Adipose tissue (tissue), 3 donors: ENCODE data around the gene TTC34. TPM values are rescaled to one million over a fixed set of nuclear protein-coding genes. Genes with fewer than 3 reads are reported as not detected.
"Not testable (repeated sequence)": the region's sequence is repeated elsewhere in the genome, so short reads cannot be mapped to it uniquely, and the experiment has no call there.

Experiments
- H3K27ac ChIP-seq: one replicate; pipeline ENCODE4 v1.5.1; 2013; ENCODE audit warnings: low read depth, low read length
- WGBS, 3 donors: extraction: QIAGEN DNeasy Blood & Tissue Kit; methylation state at CpG; one replicate each; pipeline ENCODE4 v1.1.7; 2013; 5-methylcytosine and 5-hydroxymethylcytosine counted together
- polyA plus RNA-seq, 3 donors: library from polyadenylated mRNA; stranded (reverse); fragments of 200-250 nt; gene quantifications; one replicate each; pipeline ENCODE4 v1.2.3, GENCODE V29; 2013
- donor health status: healthy with polysubstance abuse.
- donor health status: Bipolar disorder and iron deficiency.
- donor health status: healthy.

The TTC34 gene
- polyA plus RNA-seq, 3 donors: 0.15 to 0.22 (median 0.16) TPM

DNA sequence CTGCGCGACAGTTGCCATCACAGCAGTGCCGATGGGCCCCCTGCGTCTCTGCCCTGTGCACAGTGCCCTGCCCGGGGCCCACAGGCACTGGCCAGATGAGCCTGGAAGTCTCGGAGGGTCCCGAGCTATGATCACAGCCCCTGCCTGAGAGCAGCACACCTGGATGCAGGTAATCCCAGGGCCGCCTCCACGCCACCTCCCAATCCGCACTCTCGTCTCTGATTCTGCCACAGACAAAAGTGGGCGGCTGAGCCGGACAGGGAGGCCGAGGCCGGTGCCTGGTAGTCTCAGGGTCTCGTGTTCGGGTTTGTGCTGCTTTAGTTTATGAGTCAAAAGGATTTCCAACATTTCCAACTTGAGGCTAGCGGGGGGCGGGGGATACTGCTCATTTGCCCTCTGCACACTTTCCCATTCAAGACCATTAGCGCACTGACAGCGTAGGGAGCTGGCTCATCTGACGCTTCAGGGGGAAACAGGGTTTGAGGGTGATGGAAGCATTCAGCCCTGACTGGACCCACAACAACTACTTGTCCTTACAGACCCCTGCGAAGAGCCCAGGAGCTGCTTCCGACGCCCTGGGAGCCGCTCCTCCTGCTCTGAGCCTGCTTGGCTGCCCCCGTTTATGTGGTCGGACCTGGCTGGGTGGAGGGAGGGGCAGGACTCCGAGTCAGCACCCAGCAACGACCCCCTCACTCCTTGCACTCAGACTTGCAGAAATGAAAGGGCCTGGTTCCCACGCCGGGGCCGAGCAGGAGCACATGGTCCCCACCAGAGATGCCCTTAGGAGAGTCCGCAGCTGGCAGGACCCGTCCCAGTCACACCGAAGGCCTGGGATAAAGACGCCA lies 1.8 kb upstream of the TTC34 start:
- WGBS, 3 donors: 80 to 86% (median 84%) methylated on average over 37 of the region's 37 CpGs

GRCh38 chr1:2802421-2802961 lies 998 bp upstream of the TTC34 start:
- no peak overlapping the region for H3K27ac ChIP-seq
- 77 to 84% (median 77%) methylated on average over 10 of the region's 10 CpGs for WGBS, 3 donors

More for the DNA sequence above, 1.8 kb upstream of the TTC34 start:
- no peak overlapping the region for H3K27ac ChIP-seq

DNA sequence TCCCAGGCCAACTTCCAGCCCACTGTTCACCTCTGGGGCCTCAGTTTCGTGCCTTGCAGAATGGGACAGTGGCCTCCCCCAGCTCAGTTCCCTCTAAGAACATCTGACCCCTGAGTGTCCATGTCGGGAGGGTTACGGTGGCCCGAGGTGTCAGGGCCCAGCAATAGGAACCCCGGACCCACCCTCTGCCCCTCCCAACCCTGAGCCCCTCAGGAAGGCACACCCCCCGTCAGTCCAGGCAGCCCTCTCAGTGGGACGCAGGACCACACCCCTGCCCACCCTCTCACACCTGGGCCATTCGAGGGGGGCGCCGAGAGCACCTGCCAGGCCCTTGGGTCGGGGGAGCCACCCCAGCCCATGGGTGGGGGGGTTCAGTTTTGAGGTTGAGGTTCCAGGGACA lies 447 bp downstream of the TTC34 start:
- no peak overlapping the region for H3K27ac ChIP-seq
- WGBS, 3 donors: 69 to 76% (median 73%) methylated on average over 11 of the region's 11 CpGs

- no peak overlapping the region for H3K27ac ChIP-seq
- 74 to 79% (median 75%) methylated on average over 8 to 12 of the region's 12 CpGs for WGBS, 3 donors
Measured at GRCh38 chr1:2800664-2801045, 838 bp downstream of the TTC34 start.

GRCh38 chr1:2799811-2800663 lies 1.5 kb downstream of the TTC34 start:
- no peak overlapping the region for H3K27ac ChIP-seq
- WGBS, 3 donors: 82 to 89% (median 85%) methylated on average over 43 to 49 of the region's 49 CpGs

- not testable (repeated sequence) for H3K27ac ChIP-seq
- 95 to 98% (median 96%) methylated on average over 7 of the region's 7 CpGs for WGBS, 3 donors
Measured at GRCh38 chr1:2798958-2799357, 2.5 kb downstream of the TTC34 start.

DNA sequence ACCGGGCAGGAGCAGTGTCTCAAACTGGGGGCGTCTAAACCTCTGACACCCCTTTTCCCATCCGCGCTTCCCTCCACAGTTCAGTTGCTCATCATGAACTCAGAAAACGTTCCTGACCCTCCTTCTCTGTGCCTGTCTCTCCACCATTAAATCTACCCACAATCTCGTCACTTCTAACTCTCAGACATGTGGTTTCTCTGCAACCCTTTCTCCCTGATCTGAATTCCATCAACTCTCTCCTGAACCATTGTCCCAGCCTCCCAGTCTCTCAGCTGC lies 3.8 kb downstream of the TTC34 start:
- 54 to 61% (median 61%) methylated on average over 6 of the region's 6 CpGs for WGBS, 3 donors
- H3K27ac ChIP-seq: no peak overlapping the region

- WGBS, 3 donors: 45 to 50% (median 47%) methylated on average over 19 of the region's 19 CpGs
- H3K27ac ChIP-seq: no peak overlapping the region
Measured at GRCh38 chr1:2796890-2797740, 4.4 kb downstream of the TTC34 start.

DNA sequence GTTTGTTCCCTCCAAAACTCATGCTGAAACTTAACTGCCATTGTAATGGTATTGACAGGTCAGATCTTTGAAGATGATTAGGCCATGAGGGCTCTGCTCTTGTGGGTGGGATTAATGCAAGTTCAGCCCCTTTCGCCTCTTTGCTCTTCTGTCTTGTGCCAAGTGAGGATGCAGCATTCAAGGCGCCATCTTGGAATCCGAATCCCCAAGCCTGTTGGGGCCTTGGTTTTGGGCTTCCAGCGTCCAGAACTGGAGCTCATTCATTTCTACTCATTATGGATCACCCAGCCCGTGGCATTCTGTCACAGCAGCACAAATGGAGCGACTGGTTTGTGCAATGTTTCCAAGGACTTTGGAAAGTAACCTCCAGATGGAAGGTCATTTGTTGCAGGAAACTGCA lies 5.6 kb downstream of the TTC34 start:
- H3K27ac ChIP-seq: no peak overlapping the region
- 71 to 85% (median 79%) methylated on average over 6 of the region's 6 CpGs for WGBS, 3 donors

DNA sequence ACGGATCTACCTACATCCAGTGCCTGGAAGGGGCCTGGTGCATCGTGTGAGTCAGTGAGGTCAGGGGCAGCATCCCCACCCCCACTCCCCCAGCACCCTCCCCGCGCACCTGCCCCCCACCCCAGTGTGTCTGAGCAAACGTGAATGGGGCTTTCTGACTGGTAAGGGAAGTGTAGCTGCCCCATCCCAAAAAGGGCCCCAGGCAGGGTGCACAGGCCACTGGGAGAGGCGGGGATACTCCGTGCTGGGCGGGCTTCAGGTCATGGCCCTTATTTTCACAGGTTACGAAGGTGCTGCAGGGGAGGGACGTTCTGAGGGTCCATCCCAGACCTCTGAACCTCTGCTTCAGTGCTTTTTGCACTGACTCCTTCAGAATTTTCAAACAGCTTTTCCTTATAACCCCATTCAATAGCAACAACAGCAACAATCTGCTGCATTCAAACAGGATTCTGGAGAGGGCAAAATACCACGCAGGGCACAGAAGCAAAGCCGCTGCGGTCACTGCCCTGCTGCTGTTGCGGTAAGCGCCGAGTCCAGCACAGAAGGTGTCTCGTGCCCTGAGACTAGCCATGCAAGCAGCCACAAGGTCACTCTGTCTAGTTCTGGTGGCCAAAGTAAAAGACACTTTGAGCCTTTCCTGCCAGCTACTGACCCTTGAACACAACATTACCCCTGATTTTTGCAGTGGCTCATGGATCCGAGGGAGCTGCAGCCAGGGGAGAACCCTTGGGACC lies 10.3 kb downstream of the TTC34 start:
- 59 to 70% (median 67%) methylated on average over 18 of the region's 18 CpGs for WGBS, 3 donors
- no peak overlapping the region for H3K27ac ChIP-seq

GRCh38 chr1:2789986-2790581 lies 11.4 kb downstream of the TTC34 start:
- H3K27ac ChIP-seq: no peak overlapping the region
- 14 to 19% (median 17%) methylated on average over 47 to 58 of the region's 58 CpGs for WGBS, 3 donors

DNA sequence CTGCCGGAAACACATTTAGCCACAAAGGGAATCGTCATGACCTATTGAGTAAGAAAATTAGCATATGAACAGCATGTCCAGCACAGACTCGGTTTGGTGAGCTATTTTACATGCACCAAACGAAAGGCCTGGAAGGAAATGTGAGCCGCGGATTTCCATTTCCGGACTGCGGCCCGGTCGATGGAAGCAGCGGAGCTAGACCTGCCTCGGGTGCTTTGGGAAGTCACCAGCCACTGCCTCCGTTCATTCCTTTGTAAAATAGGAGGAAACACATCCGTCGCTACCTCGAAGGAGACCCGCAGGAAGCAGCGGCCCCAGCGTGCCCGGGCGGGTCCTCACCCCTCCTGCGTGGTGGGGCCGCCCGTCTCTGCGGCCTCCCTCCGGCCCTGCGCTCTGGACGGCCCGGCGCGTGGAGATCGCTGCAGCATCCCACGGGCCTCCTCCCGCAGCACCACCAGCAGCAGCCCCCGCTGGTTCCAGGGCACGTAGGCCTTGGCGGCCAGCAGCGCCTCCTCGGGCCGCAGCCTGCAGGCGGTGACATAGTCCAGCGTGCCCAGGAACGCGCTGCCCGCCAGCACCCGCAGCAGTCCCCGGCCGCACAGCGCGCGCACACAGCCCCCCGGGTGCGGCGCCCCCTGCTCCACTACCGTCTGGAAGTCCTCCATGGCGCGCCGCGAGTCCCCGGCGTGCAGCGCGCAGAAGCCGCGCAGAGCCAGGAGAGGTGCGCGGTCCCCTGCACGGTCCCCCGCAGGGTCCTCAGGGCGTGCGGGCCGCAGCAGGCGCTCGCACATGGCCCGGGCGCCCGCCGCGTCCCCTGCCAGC lies 12.1 kb downstream of the TTC34 start:
- WGBS, 3 donors: 4 to 5% (median 4%) methylated on average over 75 to 79 of the region's 79 CpGs
- H3K27ac ChIP-seq: no peak overlapping the region

GRCh38 chr1:2788506-2789163 lies 12.9 kb downstream of the TTC34 start:
- WGBS, 3 donors: 43 to 59% (median 52%) methylated on average over 19 of the region's 19 CpGs
- no peak overlapping the region for H3K27ac ChIP-seq

DNA sequence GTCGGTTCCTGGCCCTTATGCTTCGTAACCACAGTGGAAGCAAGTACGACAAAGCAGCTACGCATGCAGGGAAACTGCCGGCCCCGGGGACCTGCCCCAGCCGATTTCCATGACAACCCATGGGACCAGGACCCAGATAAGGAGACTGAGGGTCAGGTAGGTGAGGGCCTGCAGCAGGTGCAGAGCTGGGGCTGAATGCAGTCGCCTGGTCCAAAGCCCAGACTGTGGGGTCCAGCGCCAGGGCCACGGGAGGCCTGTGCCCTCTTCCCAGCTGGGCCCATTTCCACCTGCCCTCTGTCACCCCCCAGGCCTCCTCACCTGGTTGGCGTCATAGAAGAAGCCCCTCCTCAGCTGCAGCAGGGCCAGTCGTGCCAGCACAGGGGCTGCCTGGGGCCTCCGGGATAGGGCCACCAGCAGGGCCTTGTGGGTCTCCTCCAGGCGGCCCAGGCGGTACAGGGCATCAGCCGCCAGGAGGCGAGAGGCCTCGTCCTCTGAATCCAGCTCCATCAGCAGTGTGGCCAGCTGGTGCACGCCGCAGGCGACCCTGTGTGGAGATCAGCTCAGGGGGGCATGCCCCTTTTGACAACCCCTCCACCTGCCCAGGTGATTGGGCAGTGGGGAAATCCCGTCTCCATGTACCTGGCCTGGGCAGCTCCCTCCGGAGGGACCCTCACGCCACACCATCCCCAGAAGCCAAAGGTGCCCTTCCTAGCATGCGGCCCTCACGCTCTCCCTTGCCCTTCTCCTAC lies 14.2 kb downstream of the TTC34 start:
- no peak overlapping the region for H3K27ac ChIP-seq
- 49 to 81% (median 74%) methylated on average over 26 of the region's 26 CpGs for WGBS, 3 donors

DNA sequence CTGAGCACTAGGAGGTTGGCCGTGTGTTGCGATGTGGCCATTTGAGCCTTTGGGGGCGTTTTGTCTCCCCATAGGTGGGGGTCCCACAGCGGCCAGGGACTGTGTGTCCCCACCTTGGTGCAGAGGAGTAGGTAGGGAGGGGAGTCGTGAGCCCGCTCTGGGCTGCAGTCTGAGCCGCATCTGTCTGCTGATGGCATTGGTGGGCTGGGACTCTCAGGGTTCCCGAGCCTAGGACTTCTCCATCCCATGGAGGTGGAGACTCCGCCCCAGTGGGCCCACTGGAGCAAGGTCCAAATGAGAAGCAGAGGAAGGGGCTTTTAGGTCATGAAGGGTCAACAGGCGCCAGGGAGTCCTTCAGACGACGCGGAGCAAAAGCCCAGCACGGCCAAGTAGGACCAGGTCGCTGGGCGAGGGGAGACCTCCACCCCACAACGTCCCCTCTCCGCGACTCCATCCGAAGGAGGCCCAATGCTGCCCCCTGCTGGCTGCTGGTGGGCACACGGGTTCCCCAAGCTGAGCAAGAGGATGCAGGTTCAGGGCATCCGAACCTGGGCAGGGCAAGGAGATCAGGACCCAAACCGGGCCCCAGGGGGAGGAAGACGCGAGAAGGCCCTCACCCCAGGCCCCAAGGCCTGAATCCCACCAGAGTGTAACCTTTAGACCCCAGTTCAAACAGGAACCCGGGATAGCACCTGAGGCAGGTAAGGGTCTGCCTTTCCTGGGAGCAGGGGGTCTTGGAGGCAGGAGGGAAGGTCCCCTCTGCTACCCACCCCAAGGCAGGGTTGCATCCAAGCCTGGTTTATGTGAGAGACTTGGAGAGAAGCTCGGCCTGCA lies 14.9 kb downstream of the TTC34 start:
- WGBS, 3 donors: 27 to 34% (median 30%) methylated on average over 27 of the region's 27 CpGs
- no peak overlapping the region for H3K27ac ChIP-seq
